Kidney (tissue), 14 donors: ENCODE results near the gene TEX53. TPM values are rescaled to one million over a fixed set of nuclear protein-coding genes. Genes with fewer than 3 reads are reported as not detected.

Experiments
- DNase-seq, 5 donors: peaks; one replicate each; pipeline ENCODE4 v3.0.0-alpha.2; 2013 to 2020
- FAIRE-seq: peaks from 2 replicates; lab custom pipeline; 2012; peaks lifted over from hg19 to GRCh38; lab: Jason Lieb, UNC
- H3K27ac ChIP-seq, 2 donors: one replicate each; pipeline ENCODE4 v1.7.0; 2013; ENCODE audit warnings: low read depth in 2 of 2, low read length in 2 of 2, inconsistent platforms in 1 of 2
- H3K27me3 ChIP-seq: one replicate; pipeline ENCODE4 v1.7.1; 2013; ENCODE audit warnings: low read length, inconsistent platforms; ENCODE audit not compliant: control insufficient read depth, insufficient read depth
- H3K36me3 ChIP-seq, 3 donors: one replicate each; pipeline versions ENCODE4 v1.7.0 to v1.7.1; 2013; ENCODE audit warnings: low read length in 3 of 3, control low read depth in 1 of 3, inconsistent platforms in 1 of 3; ENCODE audit not compliant: insufficient read depth in 3 of 3, control insufficient read depth in 2 of 3
- H3K4me1 ChIP-seq, 3 donors: one replicate each; pipeline versions ENCODE4 v1.7.0 to v1.7.1; 2013; ENCODE audit warnings: low read length in 3 of 3, inconsistent platforms in 1 of 3, low read depth in 1 of 3; ENCODE audit not compliant: control insufficient read depth in 2 of 3, insufficient read depth in 2 of 3
- H3K4me3 ChIP-seq, 3 donors: one replicate each; pipeline versions ENCODE4 v1.7.0 to v1.8.1; 2013; ENCODE audit warnings: low read length in 3 of 3, control low read depth in 1 of 3, inconsistent platforms in 1 of 3
- H3K9ac ChIP-seq, 3 donors: one replicate each; pipeline versions ENCODE4 v1.7.0 to v1.7.1; 2013; ENCODE audit warnings: low read length in 3 of 3, control low read depth in 1 of 3, inconsistent platforms in 1 of 3
- H3K9me3 ChIP-seq, 3 donors: one replicate each; pipeline versions ENCODE4 v1.7.0 to v1.7.1; 2013; ENCODE audit warnings: low read length in 3 of 3, control low read depth in 1 of 3, inconsistent platforms in 1 of 3; ENCODE audit not compliant: control insufficient read depth in 2 of 3, insufficient read depth in 1 of 3
- intact Hi-C: fragments of 100-400 bp; cut with DNase I; formaldehyde crosslinking; loops from one replicate; pipeline ENCODE4 v1.11.1; 2022
- polyA plus RNA-seq: library from polyadenylated mRNA; stranded (reverse); fragments of 350-450 nt; fragmentation: Illumina TruSeq; extraction: RNeasy Lipid Tissue Mini Kit (QIAGEN cat#74804); gene quantifications from one replicate; pipeline ENCODE4 v1.2.3, GENCODE V29; 2014; ENCODE audit warnings: low read depth, low replicate concordance; ENCODE audit not compliant: insufficient read depth
- total RNA-seq: library from RNA; stranded (reverse); fragmentation: NEBNext Ultra II Directional; extraction: Animal tissue kit (Norgen Biotek cat#: 25700); gene quantifications from one replicate; pipeline ENCODE4 v1.2.1, GENCODE V29; 2021
- TF ChIP-seq, protein P1 (sequence below): IDR thresholded peaks from 3 replicates; pipeline ENCODE4 v1.5.1; 2012; ENCODE audit warnings: mild to moderate bottlenecking, moderate library complexity, borderline replicate concordance; ENCODE audit not compliant: insufficient read depth; ENCODE audit errors: extremely low read depth
- donor health status: control.
- donor health status: control.
- donor health status: control.
- donor health status: control.
- donor health status: control.
- donor health status: DM: yes; HTN: yes; CAD: no.
- donor health status: Normal renal cell carcinoma (clear cell type).

The TEX53 gene
- total and polyA plus RNA-seq, 2 donors from 2014 or later, result not detected

DNA sequence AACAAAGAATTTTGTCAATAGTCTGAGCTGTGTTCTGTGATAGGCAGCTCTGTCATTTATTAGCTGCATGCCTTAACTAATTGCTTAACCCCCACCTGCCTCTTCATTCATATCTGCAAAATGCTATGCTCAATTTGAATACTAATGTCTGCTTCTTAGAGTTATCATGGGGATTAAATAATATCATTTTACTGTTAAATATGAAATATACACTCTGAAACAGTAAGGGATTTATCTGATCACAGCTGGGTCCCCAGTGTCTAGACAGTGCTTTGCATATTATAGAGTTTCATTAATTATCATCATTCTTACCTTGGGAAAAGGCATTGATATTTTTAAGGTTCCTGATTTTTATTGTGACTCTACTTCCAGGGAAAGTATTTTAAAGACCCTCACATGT is 12.4 kb upstream of the TEX53 start:
- H3K36me3 ChIP-seq, result no peaks in the 10 kb centered on the region
- no peak overlapping the region for H3K9ac ChIP-seq
- H3K27ac ChIP-seq, result no peak overlapping the region
- TF ChIP-seq, protein P1, sequence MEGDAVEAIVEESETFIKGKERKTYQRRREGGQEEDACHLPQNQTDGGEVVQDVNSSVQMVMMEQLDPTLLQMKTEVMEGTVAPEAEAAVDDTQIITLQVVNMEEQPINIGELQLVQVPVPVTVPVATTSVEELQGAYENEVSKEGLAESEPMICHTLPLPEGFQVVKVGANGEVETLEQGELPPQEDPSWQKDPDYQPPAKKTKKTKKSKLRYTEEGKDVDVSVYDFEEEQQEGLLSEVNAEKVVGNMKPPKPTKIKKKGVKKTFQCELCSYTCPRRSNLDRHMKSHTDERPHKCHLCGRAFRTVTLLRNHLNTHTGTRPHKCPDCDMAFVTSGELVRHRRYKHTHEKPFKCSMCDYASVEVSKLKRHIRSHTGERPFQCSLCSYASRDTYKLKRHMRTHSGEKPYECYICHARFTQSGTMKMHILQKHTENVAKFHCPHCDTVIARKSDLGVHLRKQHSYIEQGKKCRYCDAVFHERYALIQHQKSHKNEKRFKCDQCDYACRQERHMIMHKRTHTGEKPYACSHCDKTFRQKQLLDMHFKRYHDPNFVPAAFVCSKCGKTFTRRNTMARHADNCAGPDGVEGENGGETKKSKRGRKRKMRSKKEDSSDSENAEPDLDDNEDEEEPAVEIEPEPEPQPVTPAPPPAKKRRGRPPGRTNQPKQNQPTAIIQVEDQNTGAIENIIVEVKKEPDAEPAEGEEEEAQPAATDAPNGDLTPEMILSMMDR, result no peak
- H3K4me3 ChIP-seq, result no peak overlapping the region
- H3K9me3 ChIP-seq, result no peaks in the 10 kb centered on the region
- no peaks in the 10 kb centered on the region for H3K4me1 ChIP-seq
- H3K27me3 ChIP-seq, result no peaks in the 10 kb centered on the region
- DNase-seq (no peak), FAIRE-seq (no peak)
- intact Hi-C loops, result loop anchor here (10.0 kb wide), 1 partner anchor 245 kb away; no protein-coding TSS in a partner anchor

DNA sequence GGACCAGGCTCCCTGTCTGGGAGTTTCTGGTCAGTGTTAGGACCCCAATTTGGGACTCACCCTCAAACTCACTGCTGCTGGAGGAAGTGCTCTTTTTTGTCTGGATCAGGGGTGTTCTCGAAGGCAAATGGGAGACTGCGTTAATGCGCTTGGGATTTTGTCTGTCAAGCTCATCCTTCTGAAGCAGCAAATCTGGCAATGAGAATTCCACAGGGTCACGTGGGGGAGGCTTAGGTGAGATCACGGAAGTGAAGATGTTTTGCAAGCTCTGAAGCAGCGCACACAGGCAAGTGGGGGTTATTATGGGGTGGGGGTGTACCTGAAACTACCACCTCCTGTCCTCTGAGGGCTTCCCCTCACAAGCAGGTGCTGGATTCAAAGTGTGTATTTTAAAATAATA is 10.5 kb upstream of the TEX53 start:
- H3K36me3 ChIP-seq, result no peaks in the 10 kb centered on the region
- H3K27ac ChIP-seq, result no peak overlapping the region
- intact Hi-C loops, result no loop called here
- DNase-seq (no peak), FAIRE-seq (no peak)
- no peaks in the 10 kb centered on the region for H3K9me3 ChIP-seq
- H3K4me1 ChIP-seq, result no peaks in the 10 kb centered on the region
- no peak overlapping the region for H3K4me3 ChIP-seq
- TF ChIP-seq, protein P1, result no peak
- no peaks in the 10 kb centered on the region for H3K27me3 ChIP-seq
- H3K9ac ChIP-seq, result no peak overlapping the region

DNA sequence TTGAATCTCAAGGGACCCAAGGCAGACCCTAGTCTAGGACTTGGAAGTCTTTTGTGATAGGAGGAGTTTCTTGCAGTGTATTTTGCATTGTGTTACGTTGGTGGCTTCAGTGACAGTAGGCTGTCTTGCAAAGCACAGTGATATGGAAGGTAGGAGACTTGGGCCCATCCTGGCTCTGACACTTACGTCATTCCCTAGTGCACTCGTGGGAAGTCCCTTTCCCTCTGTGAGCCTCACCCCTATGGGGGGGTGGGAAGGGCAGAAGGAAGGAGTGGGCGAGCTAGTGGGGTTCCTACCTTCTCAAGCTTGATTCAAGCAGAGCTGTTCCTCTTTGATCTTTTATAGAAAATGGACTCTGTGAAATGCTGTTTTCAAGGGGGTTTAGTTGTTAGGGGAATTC is 9.2 kb upstream of the TEX53 start:
- Histone ChIP-seq H3K36me3 (no peaks in the 10 kb centered on the region), H3K27ac (no peak overlapping the region), H3K4me3 (no peak overlapping the region), H3K4me1 (no peaks in the 10 kb centered on the region), H3K9ac (no peak overlapping the region), H3K27me3 (no peaks in the 10 kb centered on the region), H3K9me3 (no peaks in the 10 kb centered on the region)
- TF ChIP-seq, protein P1, result no peak
- intact Hi-C loops, result no loop called here
- no peak for DNase-seq
- no peak for FAIRE-seq

DNA sequence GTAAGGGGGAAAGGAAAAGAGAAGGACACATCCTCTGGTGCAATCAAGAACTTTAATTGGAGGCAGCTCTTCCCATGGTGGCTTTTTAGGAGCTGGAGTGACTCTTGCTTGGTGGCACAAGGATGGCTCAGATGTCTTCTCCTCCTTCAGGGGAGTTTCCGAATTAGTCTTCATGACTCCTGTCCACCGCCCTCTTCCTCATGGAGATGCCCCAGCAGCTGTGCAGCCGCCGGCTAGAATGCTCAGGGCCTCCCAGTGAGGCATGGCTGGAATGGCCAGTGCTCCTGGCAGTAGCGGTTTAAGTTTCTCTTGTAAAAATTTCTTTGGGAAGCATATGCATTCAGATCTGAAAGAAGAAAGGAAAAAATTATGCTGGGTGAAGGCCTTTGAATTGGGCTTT is 8.8 kb upstream of the TEX53 start:
- Histone ChIP-seq H3K9me3 (no peaks in the 10 kb centered on the region), H3K9ac (no peak overlapping the region), H3K27ac (no peak overlapping the region), H3K4me3 (no peak overlapping the region), H3K4me1 (no peaks in the 10 kb centered on the region), H3K36me3 (no peaks in the 10 kb centered on the region), H3K27me3 (no peaks in the 10 kb centered on the region)
- intact Hi-C loops, result no loop called here
- FAIRE-seq, result no peak
- no peak for DNase-seq
- TF ChIP-seq, protein P1, result no peak
